ENCODE results near the gene G2E3.

G2E3 gene

DNA sequence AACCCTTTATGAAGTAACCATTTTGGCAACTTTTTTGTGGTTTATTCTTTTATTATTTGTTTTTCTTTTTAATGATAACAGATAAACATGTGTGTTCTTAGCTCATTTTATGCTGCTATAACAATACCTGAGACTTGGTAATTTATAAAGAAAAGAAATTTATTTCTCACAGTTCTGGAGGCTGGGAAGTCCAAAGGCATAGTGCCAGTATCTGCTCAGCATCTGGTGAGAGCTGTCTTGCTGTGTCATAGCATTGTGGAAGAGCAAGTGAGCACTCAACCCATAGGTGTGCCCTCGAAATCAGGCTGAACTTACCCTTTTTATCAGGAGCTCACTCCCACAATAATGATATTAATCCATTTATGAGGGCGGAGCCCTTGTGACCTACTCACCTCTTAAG lies 55.2 kb downstream of the G2E3 start:
- TF ChIP-seq, protein P1, sequence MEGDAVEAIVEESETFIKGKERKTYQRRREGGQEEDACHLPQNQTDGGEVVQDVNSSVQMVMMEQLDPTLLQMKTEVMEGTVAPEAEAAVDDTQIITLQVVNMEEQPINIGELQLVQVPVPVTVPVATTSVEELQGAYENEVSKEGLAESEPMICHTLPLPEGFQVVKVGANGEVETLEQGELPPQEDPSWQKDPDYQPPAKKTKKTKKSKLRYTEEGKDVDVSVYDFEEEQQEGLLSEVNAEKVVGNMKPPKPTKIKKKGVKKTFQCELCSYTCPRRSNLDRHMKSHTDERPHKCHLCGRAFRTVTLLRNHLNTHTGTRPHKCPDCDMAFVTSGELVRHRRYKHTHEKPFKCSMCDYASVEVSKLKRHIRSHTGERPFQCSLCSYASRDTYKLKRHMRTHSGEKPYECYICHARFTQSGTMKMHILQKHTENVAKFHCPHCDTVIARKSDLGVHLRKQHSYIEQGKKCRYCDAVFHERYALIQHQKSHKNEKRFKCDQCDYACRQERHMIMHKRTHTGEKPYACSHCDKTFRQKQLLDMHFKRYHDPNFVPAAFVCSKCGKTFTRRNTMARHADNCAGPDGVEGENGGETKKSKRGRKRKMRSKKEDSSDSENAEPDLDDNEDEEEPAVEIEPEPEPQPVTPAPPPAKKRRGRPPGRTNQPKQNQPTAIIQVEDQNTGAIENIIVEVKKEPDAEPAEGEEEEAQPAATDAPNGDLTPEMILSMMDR (IDR thresholded peaks at IDR 0.05; ENCODE audit: low read depth, low read length), result no peak
- no peak for TF ChIP-seq POLR2A (IDR thresholded peaks at IDR 0.05; ENCODE audit: extremely low read depth, insufficient read length)
- TF ChIP-seq MYC (IDR thresholded peaks at IDR 0.05; ENCODE audit: low read depth, low read length), result no peak
- TF ChIP-seq MAX (IDR thresholded peaks at IDR 0.05; ENCODE audit: low read depth, low read length), result no peak
- H3K4me3 ChIP-seq (ENCODE audit: low read depth, low read length), result no peak overlapping the region
- DNase-seq (ENCODE audit: low read depth), result no peak

DNA sequence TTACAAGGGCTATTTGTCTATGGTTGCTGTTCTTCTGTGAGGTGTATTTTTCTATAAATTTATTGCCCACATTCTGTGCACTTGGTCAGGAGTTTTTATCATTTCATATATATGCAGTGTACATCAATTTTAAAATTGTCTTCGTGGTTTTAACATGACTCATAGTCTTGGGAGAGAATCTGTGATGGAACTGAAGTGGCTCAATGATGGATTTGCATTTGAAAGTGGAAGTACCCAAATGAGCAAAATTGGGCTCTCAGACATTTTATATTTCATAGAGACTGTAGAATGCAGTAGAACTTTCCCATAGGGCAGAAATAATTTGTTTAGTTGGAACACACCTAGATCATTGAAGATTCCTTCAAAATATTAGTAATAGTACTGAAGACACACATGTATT lies 61.2 kb downstream of the G2E3 start:
- no peak overlapping the region for H3K4me3 ChIP-seq (ENCODE audit: low read depth, low read length)
- DNase-seq (ENCODE audit: low read depth), result peak; percentile 55
- TF ChIP-seq MYC (IDR thresholded peaks at IDR 0.05; ENCODE audit: low read depth, low read length) (no peak), POLR2A (IDR thresholded peaks at IDR 0.05; ENCODE audit: extremely low read depth, insufficient read length) (no peak), MAX (IDR thresholded peaks at IDR 0.05; ENCODE audit: low read depth, low read length) (no peak)
- TF ChIP-seq, protein P1 (IDR thresholded peaks at IDR 0.05; ENCODE audit: low read depth, low read length), result no peak

GRCh38 chr14:30621354-30621939 lies 62.5 kb downstream of the G2E3 start:
- H3K4me3 ChIP-seq (ENCODE audit: low read depth, low read length), result peak overlapping the region; percentile 94
- peak; percentile 48 for DNase-seq (ENCODE audit: low read depth)
- TF ChIP-seq, protein P1 (IDR thresholded peaks at IDR 0.05; ENCODE audit: low read depth, low read length), result no peak
- TF ChIP-seq MYC (IDR thresholded peaks at IDR 0.05; ENCODE audit: low read depth, low read length) (0 out of 2 replicates have a peak, but pooled peaks have one; percentile 7), MAX (IDR thresholded peaks at IDR 0.05; ENCODE audit: low read depth, low read length) (no peak), POLR2A (IDR thresholded peaks at IDR 0.05; ENCODE audit: extremely low read depth, insufficient read length) (no peak)

DNA sequence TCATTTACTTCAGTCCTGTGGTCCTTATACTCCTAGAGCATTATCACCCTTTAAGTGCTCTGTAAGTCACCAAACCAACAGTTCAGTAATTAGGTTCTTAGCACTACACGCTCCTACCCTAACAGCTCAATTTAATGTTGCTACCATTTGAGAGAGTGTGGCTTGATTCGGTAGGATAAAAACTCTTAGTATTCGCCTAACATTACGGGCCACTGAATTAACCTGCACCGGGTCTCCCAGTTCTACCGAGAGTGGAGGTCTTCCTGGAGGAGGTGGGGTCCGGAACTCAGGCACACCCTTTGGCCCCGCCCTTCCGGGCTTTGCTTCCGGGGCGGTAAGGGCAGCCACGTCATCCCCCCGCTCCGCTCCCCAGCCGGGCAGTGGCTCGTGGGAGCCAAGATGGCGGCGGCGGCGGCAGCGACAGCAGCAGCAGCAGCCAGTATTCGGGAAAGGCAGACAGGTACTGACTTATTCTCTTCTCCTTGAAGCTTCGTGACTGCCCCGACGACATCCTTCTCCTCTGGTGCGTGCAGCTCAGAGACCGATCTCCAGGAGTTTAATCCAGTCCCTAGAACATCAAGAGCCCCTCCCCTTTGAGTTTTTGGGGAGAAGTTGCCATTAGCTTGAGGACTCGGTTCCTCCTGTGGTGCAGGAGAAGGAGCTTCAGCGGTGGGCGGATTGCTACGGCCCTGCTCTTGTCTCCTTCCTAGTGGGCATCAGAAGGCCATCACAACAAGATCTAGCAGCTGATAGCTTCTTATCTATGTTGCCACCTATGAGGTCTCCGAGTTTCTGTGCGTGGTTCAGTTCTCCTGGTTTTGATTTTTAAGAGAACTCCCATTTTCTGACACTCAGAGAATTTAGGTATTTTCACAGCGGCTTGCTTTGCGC lies 63.2 kb downstream of the G2E3 start, which contains the start of gene SCFD1:
Gene SCFD1, plus strand, starts transcription at position 380 of the 891 bp plus-strand sequence. Its CDS starts 20 bp downstream, at position 400.
- TF ChIP-seq MYC (IDR thresholded peaks at IDR 0.05; ENCODE audit: low read depth, low read length) (peak; percentile 68; the same call in 1 of the 2 replicates), MAX (IDR thresholded peaks at IDR 0.05; ENCODE audit: low read depth, low read length) (peak; percentile 71), POLR2A (IDR thresholded peaks at IDR 0.05; ENCODE audit: extremely low read depth, insufficient read length) (peak; percentile 92)
- TF ChIP-seq, protein P1 (IDR thresholded peaks at IDR 0.05; ENCODE audit: low read depth, low read length), result no peak
- H3K4me3 ChIP-seq (ENCODE audit: low read depth, low read length), result peak within 1 kb of the TSS; percentile 94
- DNase-seq (ENCODE audit: low read depth), result peak; percentile 94

- peak overlapping the region; percentile 94 for H3K4me3 ChIP-seq (ENCODE audit: low read depth, low read length)
- TF ChIP-seq MAX (IDR thresholded peaks at IDR 0.05; ENCODE audit: low read depth, low read length), result no peak
- no peak for TF ChIP-seq MYC (IDR thresholded peaks at IDR 0.05; ENCODE audit: low read depth, low read length)
- TF ChIP-seq POLR2A (IDR thresholded peaks at IDR 0.05; ENCODE audit: extremely low read depth, insufficient read length), result no peak
- TF ChIP-seq, protein P1 (IDR thresholded peaks at IDR 0.05; ENCODE audit: low read depth, low read length), result no peak
- DNase-seq (ENCODE audit: low read depth), result no peak
Observed at GRCh38 chr14:30623412-30624131, 64.6 kb downstream of the G2E3 start.
